Measurements from ENCODE around the gene MB21D2.

Gene MB21D2

DNA sequence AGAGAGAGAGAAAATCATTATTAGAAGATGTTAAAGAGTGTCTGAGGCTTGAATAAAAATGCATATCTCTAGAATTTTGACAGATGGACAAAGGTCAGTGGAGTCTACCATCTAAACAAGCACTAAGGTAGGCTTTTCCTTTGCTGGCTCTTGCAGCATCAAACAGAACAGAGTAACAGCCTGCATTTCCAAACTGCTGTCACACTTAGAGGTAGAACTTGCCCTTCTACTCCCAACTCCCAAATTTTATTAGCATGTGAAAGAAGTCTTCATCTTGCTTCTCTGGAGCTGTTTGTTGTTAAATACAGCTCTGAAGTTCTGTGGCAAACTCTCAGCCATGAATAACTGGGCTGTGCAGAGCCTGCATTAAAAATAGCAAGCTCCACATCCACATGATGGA lies 4.1 kb upstream of the MB21D2 start:
- TF ChIP-seq ZNF335 (tag by site-specific recombination; conservative IDR thresholded peaks at IDR 0.05) (no peak), ZNF76 (tag by site-specific recombination; IDR thresholded peaks at IDR 0.05; ENCODE audit: borderline replicate concordance, low read depth) (no peak), ZNF555 (tag by site-specific recombination; conservative IDR thresholded peaks at IDR 0.05) (no peak), ZNF747 (tag by site-specific recombination; IDR thresholded peaks at IDR 0.05) (no peak), ZNF311 (tag by site-specific recombination; IDR thresholded peaks at IDR 0.05; ENCODE audit: borderline replicate concordance) (no peak)
- TF ChIP-seq, protein P1, sequence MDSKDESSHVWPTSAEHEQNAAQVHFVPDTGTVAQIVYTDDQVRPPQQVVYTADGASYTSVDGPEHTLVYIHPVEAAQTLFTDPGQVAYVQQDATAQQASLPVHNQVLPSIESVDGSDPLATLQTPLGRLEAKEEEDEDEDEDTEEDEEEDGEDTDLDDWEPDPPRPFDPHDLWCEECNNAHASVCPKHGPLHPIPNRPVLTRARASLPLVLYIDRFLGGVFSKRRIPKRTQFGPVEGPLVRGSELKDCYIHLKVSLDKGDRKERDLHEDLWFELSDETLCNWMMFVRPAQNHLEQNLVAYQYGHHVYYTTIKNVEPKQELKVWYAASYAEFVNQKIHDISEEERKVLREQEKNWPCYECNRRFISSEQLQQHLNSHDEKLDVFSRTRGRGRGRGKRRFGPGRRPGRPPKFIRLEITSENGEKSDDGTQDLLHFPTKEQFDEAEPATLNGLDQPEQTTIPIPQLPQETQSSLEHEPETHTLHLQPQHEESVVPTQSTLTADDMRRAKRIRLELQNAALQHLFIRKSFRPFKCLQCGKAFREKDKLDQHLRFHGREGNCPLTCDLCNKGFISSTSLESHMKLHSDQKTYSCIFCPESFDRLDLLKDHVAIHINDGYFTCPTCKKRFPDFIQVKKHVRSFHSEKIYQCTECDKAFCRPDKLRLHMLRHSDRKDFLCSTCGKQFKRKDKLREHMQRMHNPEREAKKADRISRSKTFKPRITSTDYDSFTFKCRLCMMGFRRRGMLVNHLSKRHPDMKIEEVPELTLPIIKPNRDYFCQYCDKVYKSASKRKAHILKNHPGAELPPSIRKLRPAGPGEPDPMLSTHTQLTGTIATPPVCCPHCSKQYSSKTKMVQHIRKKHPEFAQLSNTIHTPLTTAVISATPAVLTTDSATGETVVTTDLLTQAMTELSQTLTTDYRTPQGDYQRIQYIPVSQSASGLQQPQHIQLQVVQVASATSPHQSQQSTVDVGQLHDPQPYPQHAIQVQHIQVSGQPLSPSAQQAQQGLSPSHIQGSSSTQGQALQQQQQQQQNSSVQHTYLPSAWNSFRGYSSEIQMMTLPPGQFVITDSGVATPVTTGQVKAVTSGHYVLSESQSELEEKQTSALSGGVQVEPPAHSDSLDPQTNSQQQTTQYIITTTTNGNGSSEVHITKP (tag by site-specific recombination; IDR thresholded peaks at IDR 0.05), result peak; percentile 57
- Histone ChIP-seq H3K9me3 (ENCODE audit: control insufficient read depth, insufficient read depth, low read depth, low read length) (no peaks in the 10 kb centered on the region), H3K4me3 (ENCODE audit: low read depth, low read length) (no peak overlapping the region), H3K27ac (ENCODE audit: extremely low read depth, low read depth, low read length) (no peak overlapping the region), H3K36me3 (ENCODE audit: control insufficient read depth in 2 of 2, insufficient read depth in 1 of 2, low read length in 2 of 2) (no peaks in the 10 kb centered on the region), H3K4me1 (ENCODE audit: control insufficient read depth, insufficient read depth, low read length) (0 out of 2 replicates have a peak, but pooled peaks cover 4% of the 10 kb centered on the region)
- CTCF ChIA-PET, result interaction anchor here (0.6 to 2.9 kb wide), 5 partner anchors 15 to 125 kb away, joined by 3 to 8 read pairs (median 3); no protein-coding TSS in a partner anchor
- POLR2A ChIA-PET, result no interaction called here

DNA sequence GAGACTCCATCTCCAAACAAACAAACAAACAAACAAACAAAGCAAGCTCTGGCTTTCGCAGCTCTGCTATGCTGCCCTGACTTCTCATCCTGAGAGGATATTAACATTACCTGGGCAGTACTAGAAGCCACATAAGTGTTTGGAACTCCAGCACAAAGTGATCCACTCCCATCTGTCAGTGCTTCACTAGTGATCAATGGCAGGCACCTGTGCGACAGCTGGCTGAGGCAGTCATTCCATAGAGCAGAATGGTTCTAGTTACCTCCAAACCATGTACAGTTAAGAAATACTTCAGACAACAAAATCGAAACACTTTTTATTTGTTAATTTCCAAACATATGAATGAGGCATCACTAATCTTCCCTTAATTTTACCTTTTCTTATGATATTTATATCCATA lies 2.8 kb upstream of the MB21D2 start:
- TF ChIP-seq PRDM1 (tag by site-specific recombination; IDR thresholded peaks at IDR 0.05) (no peak), ZSCAN23 (tag by site-specific recombination; IDR thresholded peaks at IDR 0.05) (no peak), IKZF3 (tag by site-specific recombination; IDR thresholded peaks at IDR 0.05) (no peak), ZNF302 (tag by site-specific recombination; IDR thresholded peaks at IDR 0.05; ENCODE audit: low read depth) (no peak), ZSCAN30 (tag by site-specific recombination; IDR thresholded peaks at IDR 0.05) (no peak), GLIS2 (tag by site-specific recombination; IDR thresholded peaks at IDR 0.05) (no peak), ZNF416 (tag by site-specific recombination; IDR thresholded peaks at IDR 0.05) (no peak), ZNF624 (tag by site-specific recombination; IDR thresholded peaks at IDR 0.05) (no peak), ZNF239 (tag by site-specific recombination; IDR thresholded peaks at IDR 0.05) (no peak), BCL11B (tag by site-specific recombination; IDR thresholded peaks at IDR 0.05; ENCODE audit: low read depth) (no peak)
- no peaks in the 10 kb centered on the region for H3K36me3 ChIP-seq (ENCODE audit: control insufficient read depth in 2 of 2, insufficient read depth in 1 of 2, low read length in 2 of 2)
- ChIA-PET CTCF (interaction anchor here (2.9 kb wide), 1 partner anchor 121 kb away, joined by 8 read pairs; no protein-coding TSS in a partner anchor), POLR2A (no interaction called here)
- no peak overlapping the region for H3K4me3 ChIP-seq (ENCODE audit: low read depth, low read length)
- 0 out of 2 replicates have a peak, but pooled peaks cover 4% of the 10 kb centered on the region for H3K4me1 ChIP-seq (ENCODE audit: control insufficient read depth, insufficient read depth, low read length)
- no peaks in the 10 kb centered on the region for H3K9me3 ChIP-seq (ENCODE audit: control insufficient read depth, insufficient read depth, low read depth, low read length)
- no peak overlapping the region for H3K27ac ChIP-seq (ENCODE audit: extremely low read depth, low read depth, low read length)

DNA sequence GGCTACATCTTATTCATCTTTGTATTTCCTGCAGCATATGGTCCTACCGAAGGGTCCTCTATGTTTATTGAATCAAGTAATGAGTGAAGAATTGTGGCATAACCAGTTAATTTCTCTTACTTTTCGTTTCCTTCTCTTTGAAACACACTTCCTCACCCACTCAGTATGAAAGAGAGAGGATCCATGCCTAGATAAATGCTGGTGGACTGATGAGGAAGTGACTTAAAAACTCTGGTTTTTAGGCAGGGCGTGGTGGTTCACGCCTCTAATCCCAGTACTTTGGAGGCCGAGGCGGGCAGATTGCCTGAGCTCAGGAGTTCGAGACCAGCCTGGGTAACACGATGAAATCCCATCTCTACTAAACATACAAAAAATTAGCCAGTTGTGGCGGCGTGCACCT lies 2.2 kb upstream of the MB21D2 start:
- Histone ChIP-seq H3K4me1 (ENCODE audit: control insufficient read depth, insufficient read depth, low read length) (0 out of 2 replicates have a peak, but pooled peaks cover 4% of the 10 kb centered on the region), H3K36me3 (ENCODE audit: control insufficient read depth in 2 of 2, insufficient read depth in 1 of 2, low read length in 2 of 2) (no peaks in the 10 kb centered on the region), H3K27ac (ENCODE audit: extremely low read depth, low read depth, low read length) (no peak overlapping the region), H3K4me3 (ENCODE audit: low read depth, low read length) (no peak overlapping the region), H3K9me3 (ENCODE audit: control insufficient read depth, insufficient read depth, low read depth, low read length) (no peaks in the 10 kb centered on the region)
- ChIA-PET CTCF (interaction anchor here (2.9 kb wide), 1 partner anchor 121 kb away, joined by 8 read pairs; no protein-coding TSS in a partner anchor), POLR2A (no interaction called here)
- TF ChIP-seq ZNF623 (tag by site-specific recombination; IDR thresholded peaks at IDR 0.05) (no peak), ZBTB48 (tag by site-specific recombination; IDR thresholded peaks at IDR 0.05) (no peak), ZNF530 (tag by site-specific recombination; IDR thresholded peaks at IDR 0.05; ENCODE audit: low read depth) (no peak), ZNF658 (tag by site-specific recombination; IDR thresholded peaks at IDR 0.05) (no peak), OSR2 (tag by site-specific recombination; IDR thresholded peaks at IDR 0.05) (no peak), GFI1B (tag by site-specific recombination; IDR thresholded peaks at IDR 0.05) (no peak), ZBTB20 (tag by site-specific recombination; IDR thresholded peaks at IDR 0.05) (no peak), SP2 (tag by site-specific recombination; IDR thresholded peaks at IDR 0.05) (no peak)
- TF ChIP-seq, protein P2, sequence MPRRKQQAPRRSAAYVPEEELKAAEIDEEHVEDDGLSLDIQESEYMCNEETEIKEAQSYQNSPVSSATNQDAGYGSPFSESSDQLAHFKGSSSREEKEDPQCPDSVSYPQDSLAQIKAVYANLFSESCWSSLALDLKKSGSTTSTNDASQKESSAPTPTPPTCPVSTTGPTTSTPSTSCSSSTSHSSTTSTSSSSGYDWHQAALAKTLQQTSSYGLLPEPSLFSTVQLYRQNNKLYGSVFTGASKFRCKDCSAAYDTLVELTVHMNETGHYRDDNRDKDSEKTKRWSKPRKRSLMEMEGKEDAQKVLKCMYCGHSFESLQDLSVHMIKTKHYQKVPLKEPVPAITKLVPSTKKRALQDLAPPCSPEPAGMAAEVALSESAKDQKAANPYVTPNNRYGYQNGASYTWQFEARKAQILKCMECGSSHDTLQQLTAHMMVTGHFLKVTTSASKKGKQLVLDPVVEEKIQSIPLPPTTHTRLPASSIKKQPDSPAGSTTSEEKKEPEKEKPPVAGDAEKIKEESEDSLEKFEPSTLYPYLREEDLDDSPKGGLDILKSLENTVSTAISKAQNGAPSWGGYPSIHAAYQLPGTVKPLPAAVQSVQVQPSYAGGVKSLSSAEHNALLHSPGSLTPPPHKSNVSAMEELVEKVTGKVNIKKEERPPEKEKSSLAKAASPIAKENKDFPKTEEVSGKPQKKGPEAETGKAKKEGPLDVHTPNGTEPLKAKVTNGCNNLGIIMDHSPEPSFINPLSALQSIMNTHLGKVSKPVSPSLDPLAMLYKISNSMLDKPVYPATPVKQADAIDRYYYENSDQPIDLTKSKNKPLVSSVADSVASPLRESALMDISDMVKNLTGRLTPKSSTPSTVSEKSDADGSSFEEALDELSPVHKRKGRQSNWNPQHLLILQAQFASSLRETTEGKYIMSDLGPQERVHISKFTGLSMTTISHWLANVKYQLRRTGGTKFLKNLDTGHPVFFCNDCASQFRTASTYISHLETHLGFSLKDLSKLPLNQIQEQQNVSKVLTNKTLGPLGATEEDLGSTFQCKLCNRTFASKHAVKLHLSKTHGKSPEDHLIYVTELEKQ (tag by site-specific recombination; IDR thresholded peaks at IDR 0.05; ENCODE audit: borderline replicate concordance), result no peak
- TF ChIP-seq, protein P3, sequence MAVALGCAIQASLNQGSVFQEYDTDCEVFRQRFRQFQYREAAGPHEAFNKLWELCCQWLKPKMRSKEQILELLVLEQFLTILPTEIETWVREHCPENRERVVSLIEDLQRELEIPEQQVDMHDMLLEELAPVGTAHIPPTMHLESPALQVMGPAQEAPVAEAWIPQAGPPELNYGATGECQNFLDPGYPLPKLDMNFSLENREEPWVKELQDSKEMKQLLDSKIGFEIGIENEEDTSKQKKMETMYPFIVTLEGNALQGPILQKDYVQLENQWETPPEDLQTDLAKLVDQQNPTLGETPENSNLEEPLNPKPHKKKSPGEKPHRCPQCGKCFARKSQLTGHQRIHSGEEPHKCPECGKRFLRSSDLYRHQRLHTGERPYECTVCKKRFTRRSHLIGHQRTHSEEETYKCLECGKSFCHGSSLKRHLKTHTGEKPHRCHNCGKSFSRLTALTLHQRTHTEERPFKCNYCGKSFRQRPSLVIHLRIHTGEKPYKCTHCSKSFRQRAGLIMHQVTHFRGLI (tag by site-specific recombination; IDR thresholded peaks at IDR 0.05), result no peak

All from HEK293 (cell line).